Measurements from ENCODE around the gene CRYL1. TPM values are rescaled to one million over a fixed set of nuclear protein-coding genes. Genes with fewer than 3 reads are reported as not detected.

Gene CRYL1
- total and polyA plus RNA-seq, 2 of the 13 experiments (the other 11 are each of a cell fraction or from before 2014, with no cell fraction given), result 57.2 to 115 TPM

- no peak for TF ChIP-seq REL (CRISPR knock-in tag; conservative IDR thresholded peaks at IDR 0.05)
- no peak for TF ChIP-seq THYN1 (CRISPR knock-in tag; IDR thresholded peaks at IDR 0.05; ENCODE audit: borderline replicate concordance, low read depth)
- peak; percentile 96 for TF ChIP-seq NFE2L2 (IDR thresholded peaks at IDR 0.05; ENCODE audit: low read length)
- TF ChIP-seq ZNF264 (CRISPR knock-in tag; IDR thresholded peaks at IDR 0.05), result no peak
- TF ChIP-seq ZNF362 (CRISPR knock-in tag; IDR thresholded peaks at IDR 0.05; ENCODE audit: borderline replicate concordance), result no peak
- no peak for TF ChIP-seq ZNF263 (CRISPR knock-in tag; IDR thresholded peaks at IDR 0.05)
- no peak for TF ChIP-seq RORA (CRISPR knock-in tag; IDR thresholded peaks at IDR 0.05)
- no peak for TF ChIP-seq SPEN (CRISPR knock-in tag; IDR thresholded peaks at IDR 0.05; ENCODE audit: low read depth)
- no peak for TF ChIP-seq NONO (IDR thresholded peaks at IDR 0.05)
- no peak for TF ChIP-seq NONO (CRISPR knock-in tag; conservative IDR thresholded peaks at IDR 0.05)
- TF ChIP-seq E2F5 (CRISPR knock-in tag; conservative IDR thresholded peaks at IDR 0.05), result no peak
- peak; percentile 35 for TF ChIP-seq ELF3 (CRISPR knock-in tag; IDR thresholded peaks at IDR 0.05)
- peak; percentile 49 for TF ChIP-seq IKZF4 (CRISPR knock-in tag; IDR thresholded peaks at IDR 0.05; ENCODE audit: borderline replicate concordance, low read depth, not compliant biosample characterization)
- TF ChIP-seq SAP130 (CRISPR knock-in tag; IDR thresholded peaks at IDR 0.05; ENCODE audit: low read depth), result peak; percentile 44
- no peak for TF ChIP-seq ZNF275 (CRISPR knock-in tag; IDR thresholded peaks at IDR 0.05; ENCODE audit: borderline replicate concordance)
- peak; percentile 59; the same call in 1 of the 2 replicates for TF ChIP-seq ZNF24 (IDR thresholded peaks at IDR 0.05)
- TF ChIP-seq NCOR1 (IDR thresholded peaks at IDR 0.05; ENCODE audit: borderline replicate concordance, low read length), result no peak; the same call in 1 of the 2 replicates
- no peak for TF ChIP-seq ZNF30 (CRISPR knock-in tag; IDR thresholded peaks at IDR 0.05)
- TF ChIP-seq HNF4A (CRISPR knock-in tag; IDR thresholded peaks at IDR 0.05), result peak; percentile 32
- no peak for TF ChIP-seq ZBTB37 (CRISPR knock-in tag; IDR thresholded peaks at IDR 0.05)
- TF ChIP-seq ETS1 (CRISPR knock-in tag; IDR thresholded peaks at IDR 0.05), result no peak
- TF ChIP-seq ZNF607 (CRISPR knock-in tag; IDR thresholded peaks at IDR 0.05; ENCODE audit: borderline replicate concordance), result peak; percentile 23; the same call in 1 of the 2 replicates
- TF ChIP-seq ZNF782 (CRISPR knock-in tag; IDR thresholded peaks at IDR 0.05; ENCODE audit: borderline replicate concordance), result no peak
- TF ChIP-seq SIN3A (IDR thresholded peaks at IDR 0.05; ENCODE audit: borderline replicate concordance, low read depth, low read length), result 0 out of 2 replicates have a peak, but pooled peaks have one; percentile 56
These were observed 30.3 kb downstream of the CRYL1 start (continued) for GRCh38 chr13:20495087-20496023.

Data from HepG2 (cell line).